Testis (tissue), 3 donors: Measurements from ENCODE around the gene SAPCD2. TPM values are rescaled to one million over a fixed set of nuclear protein-coding genes. Genes with fewer than 3 reads are reported as not detected.

Experiments used
- DNase-seq: peaks from one replicate; pipeline ENCODE4 v3.0.0-alpha.2; 2019
- H3K27ac ChIP-seq, 2 donors: fragments of 200-600 bp; sonication (generic); one replicate each; pipeline ENCODE4 v1.5.1; 2019
- H3K27me3 ChIP-seq: fragments of 200-600 bp; sonication (generic); one replicate; pipeline ENCODE4 v1.5.1; 2019
- H3K36me3 ChIP-seq: fragments of 200-600 bp; sonication (generic); one replicate; pipeline ENCODE4 v1.5.1; 2017; ENCODE audit warnings: low read depth; ENCODE audit errors: missing control alignments
- H3K4me1 ChIP-seq: fragments of 200-600 bp; sonication (generic); one replicate; pipeline ENCODE4 v1.5.1; 2019
- H3K4me3 ChIP-seq, 2 donors: fragments of 200-600 bp; sonication (generic); one replicate each; pipeline ENCODE4 v1.5.1; 2017 to 2019
- H3K9me3 ChIP-seq: fragments of 200-600 bp; sonication (generic); one replicate; pipeline ENCODE4 v1.5.1; 2017
- CTCF ChIP-seq, 3 experiments: fragments of 450-650 bp in 2 of 3; fragments of 200-600 bp in 1 of 3; sonication (generic) in 1 of 3; IDR thresholded peaks; one replicate each; pipeline ENCODE4 v1.5.1; 2016 to 2019; ENCODE audit warnings: antibody characterized with exemption in 3 of 3, mild to moderate bottlenecking in 2 of 3, moderate library complexity in 1 of 3
- POLR2A ChIP-seq: fragments of 450-650 bp; IDR thresholded peaks from one replicate; pipeline ENCODE4 v1.6.1; 2017; ENCODE audit warnings: antibody characterized with exemption, mild to moderate bottlenecking, moderate library complexity
- WGBS, 2 donors: methylation state at CpG; one replicate each; pipeline ENCODE4 v1.1.5; 2018; 5-methylcytosine and 5-hydroxymethylcytosine counted together
- intact Hi-C: fragments of 100-400 bp; cut with DNase I; formaldehyde crosslinking; loops from one replicate; pipeline ENCODE4 v1.15.1; 2023; ENCODE audit warnings: low total_unique reads
- polyA plus RNA-seq: library from polyadenylated mRNA; stranded (reverse); fragments of 350-450 nt; fragmentation: Illumina TruSeq; extraction: RNeasy Lipid Tissue Mini Kit (QIAGEN cat#74804); gene quantifications from one replicate; pipeline ENCODE4 v1.2.3, GENCODE V29; 2014; ENCODE audit warnings: low read depth, low replicate concordance; ENCODE audit not compliant: insufficient read depth
- total RNA-seq, 2 donors: library from RNA; depleted of rRNA; stranded (reverse); fragments of >200 nt; gene quantifications; one replicate each; pipeline ENCODE4 v1.2.3, GENCODE V29; 2016

Gene SAPCD2
- total and polyA plus RNA-seq, 3 donors from 2014 or later = 0.78 to 1.7 (median 1.4) TPM

DNA sequence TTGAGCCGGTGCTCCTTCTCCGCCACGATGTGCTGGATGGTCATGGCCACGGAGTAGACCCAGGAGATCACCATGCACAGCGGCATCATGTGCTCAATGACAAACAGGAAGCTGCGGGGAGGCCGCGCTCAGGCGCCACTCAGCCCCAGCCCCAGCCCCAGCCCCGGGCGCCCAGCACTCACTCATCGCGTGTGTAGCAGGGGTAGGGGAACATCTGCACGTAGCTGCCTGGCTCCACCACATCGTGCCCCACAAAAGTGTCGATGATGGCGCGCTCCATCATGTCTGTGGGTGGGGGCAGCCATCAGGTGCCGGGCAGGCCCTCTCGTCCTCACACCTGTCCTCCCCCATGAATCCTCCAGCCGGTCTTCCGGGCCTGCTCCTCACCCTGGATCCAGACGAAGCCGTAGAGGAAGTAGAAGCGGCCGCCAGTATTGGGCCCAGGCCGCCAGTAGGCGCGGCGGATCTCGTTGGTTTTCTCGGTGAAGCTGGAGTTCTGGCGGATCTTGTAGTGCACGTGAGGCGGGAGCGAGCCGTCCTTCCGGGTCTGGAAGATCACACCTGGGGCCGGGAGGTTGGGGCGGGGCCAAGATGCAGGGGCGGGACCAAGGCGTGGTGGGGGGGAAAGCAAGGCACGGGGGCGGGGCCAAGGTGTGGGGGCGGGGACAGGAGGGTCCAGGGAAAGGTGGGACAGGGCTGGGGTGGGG lies 52.4 kb downstream of the SAPCD2 start:
- Histone ChIP-seq H3K27ac (no peak overlapping the region), H3K36me3 (no peaks in the 10 kb centered on the region), H3K4me1 (no peaks in the 10 kb centered on the region), H3K27me3 (no peaks in the 10 kb centered on the region), H3K4me3 (no peak overlapping the region), H3K9me3 (no peaks in the 10 kb centered on the region)
- 69 to 75% methylated on average over 28 to 40 of the region's 45 CpGs for WGBS, 2 donors
- intact Hi-C loops = no loop called here
- TF ChIP-seq CTCF (IDR thresholded peaks at IDR 0.05) = no peak
- no peak for TF ChIP-seq POLR2A
- no peak for DNase-seq

DNA sequence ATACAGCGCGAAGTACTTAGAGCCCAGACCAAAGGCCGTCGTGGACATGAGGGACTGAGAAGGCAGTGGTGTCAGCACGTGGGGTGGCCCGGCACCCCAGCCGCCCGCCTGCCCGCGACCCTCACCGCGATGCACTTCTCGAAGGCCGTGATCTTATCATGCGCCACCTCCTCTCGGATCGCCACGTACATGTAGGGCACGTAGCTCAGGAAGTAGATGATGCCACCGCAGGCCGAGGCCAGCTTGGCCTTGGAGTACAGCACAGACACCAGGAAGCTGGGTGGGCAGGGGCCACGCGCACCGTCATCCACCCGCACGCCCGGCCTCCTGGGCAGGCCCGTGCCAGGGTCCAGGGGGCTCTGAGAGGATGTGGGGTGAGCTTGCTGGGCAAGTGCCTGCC lies 53.3 kb downstream of the SAPCD2 start:
- Histone ChIP-seq H3K4me3 (no peak overlapping the region), H3K9me3 (no peaks in the 10 kb centered on the region), H3K27me3 (no peaks in the 10 kb centered on the region), H3K36me3 (no peaks in the 10 kb centered on the region), H3K27ac (no peak overlapping the region), H3K4me1 (no peaks in the 10 kb centered on the region)
- WGBS, 2 donors = 93 to 94% methylated on average over 23 to 28 of the region's 28 CpGs
- intact Hi-C loops = no loop called here
- DNase-seq = no peak
- no peak for TF ChIP-seq CTCF (IDR thresholded peaks at IDR 0.05)
- TF ChIP-seq POLR2A = no peak

- intact Hi-C loops = no loop called here
- no peak for DNase-seq
- WGBS, 2 donors = 93 to 100% methylated on average over 2 to 15 of the region's 16 CpGs
- Histone ChIP-seq H3K9me3 (no peaks in the 10 kb centered on the region), H3K27ac (no peak overlapping the region), H3K4me1 (no peaks in the 10 kb centered on the region), H3K4me3 (no peak overlapping the region), H3K36me3 (no peaks in the 10 kb centered on the region), H3K27me3 (no peaks in the 10 kb centered on the region)
- TF ChIP-seq CTCF (IDR thresholded peaks at IDR 0.05) (no peak), POLR2A (no peak)
Observed at GRCh38 chr9:137016436-137016835, 53.9 kb downstream of the SAPCD2 start.

DNA sequence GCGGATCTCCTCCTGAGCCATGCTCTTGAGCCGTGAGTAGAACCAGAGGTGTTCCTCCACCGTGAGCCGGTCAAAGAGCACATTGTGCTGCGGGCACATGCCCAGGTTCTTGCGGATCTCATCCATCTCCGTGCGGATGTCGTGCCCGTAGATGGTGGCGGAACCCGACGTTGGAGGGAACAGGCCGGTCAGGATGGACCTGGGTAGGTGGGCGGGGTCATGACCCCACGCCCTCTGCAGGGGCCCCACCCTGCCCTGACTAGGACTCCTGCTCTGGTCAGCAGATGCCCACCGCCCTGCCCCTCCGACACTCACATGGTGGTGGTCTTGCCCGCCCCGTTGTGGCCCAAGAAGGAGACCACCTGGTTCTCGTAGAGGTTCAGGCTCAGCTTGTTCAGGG lies 54.4 kb downstream of the SAPCD2 start:
- H3K27me3 ChIP-seq = no peaks in the 10 kb centered on the region
- WGBS, 2 donors = 96 to 97% methylated on average over 13 to 18 of the region's 21 CpGs
- intact Hi-C loops = no loop called here

More for the DNA sequence above, 54.4 kb downstream of the SAPCD2 start:
- TF ChIP-seq POLR2A = no peak
- TF ChIP-seq CTCF (IDR thresholded peaks at IDR 0.05) = no peak
- H3K4me3 ChIP-seq = no peak overlapping the region
- H3K36me3 ChIP-seq = no peaks in the 10 kb centered on the region
- H3K4me1 ChIP-seq = no peaks in the 10 kb centered on the region
- H3K9me3 ChIP-seq = no peaks in the 10 kb centered on the region
- no peak for DNase-seq
- no peak overlapping the region for H3K27ac ChIP-seq
